Nephron (organoid): ENCODE results near the gene ZCWPW1.
"Not testable (repeated sequence)": the region's sequence is repeated elsewhere in the genome, so short reads cannot be mapped to it uniquely, and the experiment has no call there.

Experiments used
- H3K27ac Mint-ChIP-seq, 3 experiments: 2 replicates each; pipeline ENCODE4 v1.8.0; 2020; ENCODE audit warnings: mixed read lengths in 3 of 3, mild to moderate bottlenecking in 2 of 3, moderate library complexity in 1 of 3
- H3K27me3 Mint-ChIP-seq: 2 replicates; pipeline ENCODE4 v1.8.0; 2021; ENCODE audit warnings: low read depth, mild to moderate bottlenecking, moderate library complexity, mixed read lengths
- H3K36me3 Mint-ChIP-seq: 2 replicates; pipeline ENCODE4 v1.8.0; 2020; ENCODE audit warnings: low read depth, mixed read lengths
- H3K4me1 Mint-ChIP-seq: 2 replicates; pipeline ENCODE4 v1.8.0; 2020; ENCODE audit warnings: mixed read lengths
- H3K4me3 Mint-ChIP-seq, 3 experiments: 2 replicates each; pipeline ENCODE4 v1.8.0; 2020; ENCODE audit warnings: mild to moderate bottlenecking in 3 of 3, mixed read lengths in 3 of 3, moderate library complexity in 2 of 3
- H3K9me3 Mint-ChIP-seq: 2 replicates; pipeline ENCODE4 v1.8.0; 2020; ENCODE audit warnings: mixed read lengths
- CTCF ChIP-seq, 3 experiments: fragments of 200-600 bp; sonication (generic); IDR thresholded peaks; one replicate each; pipeline ENCODE4 v1.5.0; 2021; ENCODE audit warnings: antibody characterized with exemption in 3 of 3; ENCODE audit not compliant: unreplicated experiment in 3 of 3

The ZCWPW1 gene

GRCh38 chr7:100376066-100376465 is 52.4 kb downstream of the ZCWPW1 start:
- no peaks in the 10 kb centered on the region for H3K36me3 Mint-ChIP-seq
- H3K4me3 Mint-ChIP-seq: no peak overlapping the region
- H3K4me1 Mint-ChIP-seq: no peaks in the 10 kb centered on the region
- no peaks in the 10 kb centered on the region for H3K27me3 Mint-ChIP-seq
- H3K27ac Mint-ChIP-seq: no peak overlapping the region
- no peaks in the 10 kb centered on the region for H3K9me3 Mint-ChIP-seq
- no peak for TF ChIP-seq CTCF (IDR thresholded peaks at IDR 0.05; ENCODE audit: unreplicated experiment in 3 of 3)

DNA sequence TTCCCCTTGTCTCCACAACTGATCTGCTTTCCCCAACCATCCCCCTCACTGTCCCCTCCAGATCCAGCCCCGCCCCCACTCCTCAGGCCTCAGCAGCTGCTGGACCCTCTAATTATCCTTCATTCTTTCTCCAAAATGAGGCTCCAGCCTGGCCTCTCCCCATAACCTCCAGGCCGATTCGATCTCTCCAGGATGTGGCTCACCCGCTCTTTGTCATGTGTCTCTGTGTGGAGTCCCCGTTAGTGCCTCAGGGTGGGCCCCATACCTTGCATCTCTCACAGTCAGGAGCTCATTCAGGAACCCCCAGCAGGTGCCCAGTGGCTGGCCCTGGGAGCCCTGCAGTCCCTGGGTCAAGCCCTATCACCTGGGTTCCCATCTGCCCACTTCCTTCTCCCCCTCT is 53.9 kb downstream of the ZCWPW1 start:
- Mint-ChIP-seq H3K36me3 (no peaks in the 10 kb centered on the region), H3K9me3 (no peaks in the 10 kb centered on the region), H3K4me1 (no peaks in the 10 kb centered on the region), H3K27me3 (no peaks in the 10 kb centered on the region), H3K4me3 (peak overlapping the region in 1 of 3 experiments; percentile 18), H3K27ac (peak overlapping the region in 1 of 3 experiments; percentile 28)
- TF ChIP-seq CTCF (IDR thresholded peaks at IDR 0.05; ENCODE audit: unreplicated experiment in 3 of 3): no peak

- H3K4me1 Mint-ChIP-seq, H3K36me3 Mint-ChIP-seq, H3K27me3 Mint-ChIP-seq, H3K9me3 Mint-ChIP-seq: not testable (repeated sequence)
- Mint-ChIP-seq H3K27ac (peak overlapping the region in 1 of 3 experiments; percentile 28), H3K4me3 (peak overlapping the region in 1 of 3 experiments; percentile 18)
These were observed 54.5 kb downstream of the ZCWPW1 start for GRCh38 chr7:100373870-100374598.

DNA sequence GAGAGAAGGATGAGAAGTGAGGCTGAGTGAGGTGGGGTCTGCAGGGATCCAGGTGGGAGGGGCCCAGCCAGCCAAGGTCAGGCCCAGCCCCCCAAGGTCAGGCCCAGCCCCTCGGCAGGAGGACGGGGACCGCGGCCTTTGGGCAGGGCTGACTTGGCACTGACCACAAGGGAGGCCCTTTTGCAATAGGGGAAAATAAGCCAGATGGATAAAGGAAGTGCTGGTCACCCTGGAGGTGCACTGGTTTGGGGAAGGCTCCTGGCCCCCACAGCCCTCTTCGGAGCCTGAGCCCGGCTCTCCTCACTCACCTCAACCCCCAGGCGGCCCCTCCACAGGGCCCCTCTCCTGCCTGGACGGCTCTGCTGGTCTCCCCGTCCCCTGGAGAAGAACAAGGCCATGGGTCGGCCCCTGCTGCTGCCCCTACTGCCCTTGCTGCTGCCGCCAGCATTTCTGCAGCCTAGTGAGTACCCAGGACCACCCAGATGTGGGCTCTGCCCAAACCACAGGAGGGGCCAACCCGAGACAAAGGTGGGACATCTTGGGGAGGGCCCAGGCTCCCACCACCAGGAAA is 55.2 kb downstream of the ZCWPW1 start, which contains the start of gene PILRA:
Gene PILRA (plus strand): TSS at position 227 of the 571 bp plus-strand sequence. CDS start 170 bp downstream, at position 397.
- TF ChIP-seq CTCF (IDR thresholded peaks at IDR 0.05; ENCODE audit: unreplicated experiment in 3 of 3): no peak
- peak within 1 kb of the TSS in 1 of 3 experiments; percentile 28 for H3K27ac Mint-ChIP-seq
- H3K27me3 Mint-ChIP-seq: no peaks in the 10 kb centered on the region
- no peaks in the 10 kb centered on the region for H3K9me3 Mint-ChIP-seq
- H3K4me1 Mint-ChIP-seq: no peaks in the 10 kb centered on the region
- H3K36me3 Mint-ChIP-seq: no peaks in the 10 kb centered on the region
- H3K4me3 Mint-ChIP-seq: no peak within 1 kb of the TSS

DNA sequence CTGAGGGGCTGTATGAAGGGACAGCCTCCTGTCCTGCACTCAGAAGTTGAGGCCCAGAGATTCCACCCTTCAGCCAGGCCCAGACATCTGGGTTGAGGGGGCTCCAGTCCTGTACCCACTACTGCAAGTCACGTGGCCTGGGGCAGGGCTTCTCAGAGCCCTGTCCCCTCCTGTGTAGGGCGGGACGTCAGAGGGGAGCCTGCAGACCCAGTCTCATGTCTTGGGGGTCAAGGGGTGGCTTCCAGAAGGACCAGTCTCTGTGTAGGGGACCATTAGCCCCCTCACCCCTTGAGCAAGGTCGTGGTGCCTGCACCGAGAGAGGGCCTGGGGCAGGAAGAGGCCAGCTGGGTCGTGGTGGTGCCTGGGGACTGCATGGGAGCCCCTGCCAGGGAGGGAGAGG is 55.8 kb downstream of the ZCWPW1 start:
- H3K27me3 Mint-ChIP-seq: no peaks in the 10 kb centered on the region

DNA sequence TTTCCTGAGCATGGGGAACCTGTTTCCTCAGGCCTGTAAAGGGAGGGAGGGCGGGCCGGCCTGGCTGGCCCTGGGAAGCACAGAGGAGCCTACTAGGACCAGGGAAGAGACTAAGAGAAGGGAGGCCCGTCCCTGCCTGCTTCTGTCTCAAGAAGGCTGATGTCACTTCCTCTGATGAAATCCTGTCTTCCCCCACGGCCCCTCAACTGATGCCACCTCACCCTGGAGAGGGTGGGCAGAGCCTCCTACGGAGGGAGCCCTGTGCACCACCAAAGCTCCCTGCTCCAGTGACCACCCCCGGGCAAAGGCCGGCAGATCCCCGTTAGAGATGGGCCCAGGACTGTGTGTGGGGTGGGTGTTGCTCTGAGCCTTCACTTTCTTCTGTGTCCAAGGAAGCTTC is 56.2 kb downstream of the ZCWPW1 start:
- no peaks in the 10 kb centered on the region for H3K9me3 Mint-ChIP-seq

More for the DNA sequence above, 55.8 kb downstream of the ZCWPW1 start:
- peaks cover 1% of the 10 kb centered on the region for H3K36me3 Mint-ChIP-seq
- TF ChIP-seq CTCF (IDR thresholded peaks at IDR 0.05; ENCODE audit: unreplicated experiment in 3 of 3): no peak
- H3K9me3 Mint-ChIP-seq: no peaks in the 10 kb centered on the region
- H3K27ac Mint-ChIP-seq: no peak overlapping the region
- H3K4me1 Mint-ChIP-seq: no peaks in the 10 kb centered on the region
- H3K4me3 Mint-ChIP-seq: no peak overlapping the region

More for the DNA sequence above, 56.2 kb downstream of the ZCWPW1 start:
- no peak overlapping the region for H3K4me3 Mint-ChIP-seq
- no peak overlapping the region for H3K27ac Mint-ChIP-seq
- no peaks in the 10 kb centered on the region for H3K4me1 Mint-ChIP-seq
- H3K36me3 Mint-ChIP-seq: peaks cover 6% of the 10 kb centered on the region
- no peak for TF ChIP-seq CTCF (IDR thresholded peaks at IDR 0.05; ENCODE audit: unreplicated experiment in 3 of 3)
- H3K27me3 Mint-ChIP-seq: no peaks in the 10 kb centered on the region
